ENCODE data around the gene NOVA2. TPM values are rescaled to one million over a fixed set of nuclear protein-coding genes. Genes with fewer than 3 reads are reported as not detected.

Gene NOVA2
- total and polyA plus RNA-seq, 5 donors = 3.3 to 5.4 (median 3.9) TPM

DNA sequence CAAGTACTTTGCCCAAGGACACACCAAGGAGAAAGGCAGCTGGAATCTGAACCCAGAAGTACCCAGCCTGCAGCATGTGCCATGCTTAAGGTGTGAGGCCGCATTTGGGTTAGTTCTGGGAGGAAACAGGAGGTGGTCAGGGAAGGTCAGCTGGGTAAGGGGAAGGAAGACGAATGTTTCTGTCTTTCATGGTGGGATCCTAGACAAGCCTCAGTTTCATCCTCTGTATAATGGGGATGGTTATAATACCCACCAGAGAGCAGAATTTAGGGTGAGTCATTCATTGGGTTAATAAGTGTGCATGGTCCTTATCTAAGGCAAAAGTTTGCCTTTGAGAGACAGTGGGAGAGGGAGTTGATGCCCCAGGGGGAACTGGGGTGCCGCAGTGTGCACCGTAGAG is 25.2 kb upstream of the NOVA2 start:
- intact Hi-C loops (cut with DNase I) = loop anchor here in 1 of 4 donors (10.0 kb wide), 1 partner anchor 94 kb away; the partner anchor contains the start of gene MYPOP
- peaks cover 2% of the 10 kb centered on the region for H3K4me1 ChIP-seq (ENCODE audit: control insufficient read depth, insufficient read depth, low read length)
- WGBS = 88% methylated on average over 4 of the region's 4 CpGs
- ATAC-seq = no peak
- no peak overlapping the region for H3K27ac ChIP-seq (ENCODE audit: low read length)
- DNase-seq = no peak
- no peaks in the 10 kb centered on the region for H3K27me3 ChIP-seq (ENCODE audit: control insufficient read depth, insufficient read depth)
- no peaks in the 10 kb centered on the region for H3K9me3 ChIP-seq (ENCODE audit: control insufficient read depth, low read length)
- H3K4me3 ChIP-seq (ENCODE audit: low read length) = no peak overlapping the region

DNA sequence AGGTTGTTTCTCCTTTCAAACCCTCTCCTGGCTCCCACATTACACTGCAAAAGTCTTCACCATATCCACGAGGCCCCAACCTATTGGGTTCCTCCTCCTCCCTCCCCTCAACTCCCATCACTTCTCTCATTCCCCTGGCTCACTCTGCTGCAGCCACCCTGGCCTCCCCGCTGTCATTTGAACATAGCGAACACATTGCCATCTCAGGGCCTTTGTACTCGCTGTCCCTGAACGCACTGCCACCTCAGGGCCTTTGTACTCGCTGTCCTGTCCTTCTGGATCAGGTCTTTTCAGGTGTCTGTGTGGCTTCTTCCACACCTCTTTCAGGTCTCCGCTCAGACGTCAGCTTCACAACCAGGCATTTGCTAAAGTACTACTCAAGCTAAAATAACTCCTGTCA is 23.3 kb upstream of the NOVA2 start:
- no peaks in the 10 kb centered on the region for H3K27me3 ChIP-seq (ENCODE audit: control insufficient read depth, insufficient read depth)
- H3K4me3 ChIP-seq (ENCODE audit: low read length) = no peak overlapping the region
- no peaks in the 10 kb centered on the region for H3K9me3 ChIP-seq (ENCODE audit: control insufficient read depth, low read length)
- DNase-seq (no peak), ATAC-seq (no peak)
- H3K27ac ChIP-seq (ENCODE audit: low read length) = no peak overlapping the region
- intact Hi-C loops (cut with DNase I) = loop anchor here in 1 of 4 donors (10.0 kb wide), 1 partner anchor 92 kb away; the partner anchor contains the start of gene MYPOP
- WGBS = 83% methylated on average over 8 of the region's 8 CpGs
- H3K4me1 ChIP-seq (ENCODE audit: control insufficient read depth, insufficient read depth, low read length) = peaks cover 2% of the 10 kb centered on the region

- WGBS = 9% methylated on average over 13 of the region's 13 CpGs
- ATAC-seq (no peak), DNase-seq (no peak)
- intact Hi-C loops (cut with DNase I) = loop anchor here in 1 of 4 donors (10.0 kb wide), 1 partner anchor 91 kb away; the partner anchor contains the start of gene MYPOP
- H3K4me3 ChIP-seq (ENCODE audit: low read length) = peak overlapping the region; percentile 78
- no peaks in the 10 kb centered on the region for H3K27me3 ChIP-seq (ENCODE audit: control insufficient read depth, insufficient read depth)
- no peaks in the 10 kb centered on the region for H3K9me3 ChIP-seq (ENCODE audit: control insufficient read depth, low read length)
- H3K27ac ChIP-seq (ENCODE audit: low read length) = peak overlapping the region; percentile 69
- peaks cover 2% of the 10 kb centered on the region for H3K4me1 ChIP-seq (ENCODE audit: control insufficient read depth, insufficient read depth, low read length)
These were observed 22.2 kb upstream of the NOVA2 start for GRCh38 chr19:45995715-45996385.

- ATAC-seq (peak; percentile 99), DNase-seq (peak; percentile 93 to 96 (median 96))
- H3K27me3 ChIP-seq (ENCODE audit: control insufficient read depth, insufficient read depth) = no peaks in the 10 kb centered on the region
- peak within 1 kb of the TSS; percentile 78 for H3K4me3 ChIP-seq (ENCODE audit: low read length)
- WGBS = under 1% methylated on average over 34 of the region's 34 CpGs
- intact Hi-C loops (cut with DNase I) = loop anchor here in 1 of 4 donors (10.0 kb wide), 1 partner anchor 90 kb away; the partner anchor contains the start of gene MYPOP
- H3K27ac ChIP-seq (ENCODE audit: low read length) = peak within 1 kb of the TSS; percentile 69
- no peaks in the 10 kb centered on the region for H3K9me3 ChIP-seq (ENCODE audit: control insufficient read depth, low read length)
- H3K4me1 ChIP-seq (ENCODE audit: control insufficient read depth, insufficient read depth, low read length) = no peaks in the 10 kb centered on the region
These were observed 21.5 kb upstream of the NOVA2 start, which contains the start of gene CCDC61 for GRCh38 chr19:45994998-45995714. Gene CCDC61, plus strand, starts transcription at chr19:45995467. Its CDS starts 7,552 bp downstream, at chr19:46003019.

- ATAC-seq (peak in 1 of 2 donors; percentile 1), DNase-seq (no peak)
- H3K9me3 ChIP-seq (ENCODE audit: control insufficient read depth, low read length) = no peaks in the 10 kb centered on the region
- H3K27me3 ChIP-seq (ENCODE audit: control insufficient read depth, insufficient read depth) = no peaks in the 10 kb centered on the region
- no peak overlapping the region for H3K27ac ChIP-seq (ENCODE audit: low read length)
- H3K4me1 ChIP-seq (ENCODE audit: control insufficient read depth, insufficient read depth, low read length) = no peaks in the 10 kb centered on the region
- peak overlapping the region; percentile 72 for H3K4me3 ChIP-seq (ENCODE audit: low read length)
- WGBS = 10% methylated on average over 8 of the region's 8 CpGs
- intact Hi-C loops (cut with DNase I) = loop anchor here in 1 of 4 donors (10.0 kb wide), 1 partner anchor 90 kb away; the partner anchor contains the start of gene MYPOP
These were observed 20.9 kb upstream of the NOVA2 start for GRCh38 chr19:45994456-45994997.

GRCh38 chr19:45990113-45990728 is 16.6 kb upstream of the NOVA2 start:
- Histone ChIP-seq H3K9me3 (ENCODE audit: control insufficient read depth, low read length) (no peaks in the 10 kb centered on the region), H3K27ac (ENCODE audit: low read length) (no peak overlapping the region), H3K4me1 (ENCODE audit: control insufficient read depth, insufficient read depth, low read length) (no peaks in the 10 kb centered on the region), H3K27me3 (ENCODE audit: control insufficient read depth, insufficient read depth) (no peaks in the 10 kb centered on the region), H3K4me3 (ENCODE audit: low read length) (no peak overlapping the region)
- 80% methylated on average over 12 of the region's 12 CpGs for WGBS
- intact Hi-C loops (cut with DNase I) = loop anchor here in 1 of 4 donors (10.0 kb wide), 1 partner anchor 85 kb away; the partner anchor contains the start of gene MYPOP
- no peak for ATAC-seq
- DNase-seq = no peak

DNA sequence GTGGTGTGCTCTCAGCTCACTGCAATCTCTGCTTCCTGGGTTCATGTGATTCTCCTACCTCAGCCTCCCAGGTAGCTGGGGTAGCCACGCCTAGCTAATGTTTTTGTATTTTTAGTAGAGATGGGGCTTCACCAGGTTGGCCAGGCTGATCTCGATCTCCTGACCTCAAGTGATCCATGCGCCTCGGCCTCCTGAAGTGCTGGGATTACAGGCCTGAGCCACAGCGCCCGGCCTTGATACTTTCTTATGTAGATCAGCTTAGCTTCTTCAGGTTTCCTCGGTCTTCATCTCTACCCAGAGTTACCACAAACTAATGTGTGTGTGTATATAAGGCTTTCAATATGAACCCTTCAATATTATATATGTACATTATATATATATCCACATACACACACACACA is 11.7 kb upstream of the NOVA2 start:
- intact Hi-C loops (cut with DNase I) = no loop called here
- DNase-seq = no peak
- no peak overlapping the region for H3K4me3 ChIP-seq (ENCODE audit: low read length)
- no peaks in the 10 kb centered on the region for H3K9me3 ChIP-seq (ENCODE audit: control insufficient read depth, low read length)
- no peak for ATAC-seq
- no peak overlapping the region for H3K27ac ChIP-seq (ENCODE audit: low read length)
- WGBS = 78% methylated on average over 7 of the region's 7 CpGs
- no peaks in the 10 kb centered on the region for H3K4me1 ChIP-seq (ENCODE audit: control insufficient read depth, insufficient read depth, low read length)
- H3K27me3 ChIP-seq (ENCODE audit: control insufficient read depth, insufficient read depth) = no peaks in the 10 kb centered on the region

- Histone ChIP-seq H3K4me3 (ENCODE audit: low read length) (no peak overlapping the region), H3K4me1 (ENCODE audit: control insufficient read depth, insufficient read depth, low read length) (no peaks in the 10 kb centered on the region), H3K27ac (ENCODE audit: low read length) (no peak overlapping the region), H3K9me3 (ENCODE audit: control insufficient read depth, low read length) (no peaks in the 10 kb centered on the region), H3K27me3 (ENCODE audit: control insufficient read depth, insufficient read depth) (no peaks in the 10 kb centered on the region)
- intact Hi-C loops (cut with DNase I) = no loop called here
- ATAC-seq = no peak
- no peak for DNase-seq
- WGBS = 40% methylated on average over 2 of the region's 2 CpGs
These were observed 7.7 kb upstream of the NOVA2 start for GRCh38 chr19:45981350-45981749.

DNA sequence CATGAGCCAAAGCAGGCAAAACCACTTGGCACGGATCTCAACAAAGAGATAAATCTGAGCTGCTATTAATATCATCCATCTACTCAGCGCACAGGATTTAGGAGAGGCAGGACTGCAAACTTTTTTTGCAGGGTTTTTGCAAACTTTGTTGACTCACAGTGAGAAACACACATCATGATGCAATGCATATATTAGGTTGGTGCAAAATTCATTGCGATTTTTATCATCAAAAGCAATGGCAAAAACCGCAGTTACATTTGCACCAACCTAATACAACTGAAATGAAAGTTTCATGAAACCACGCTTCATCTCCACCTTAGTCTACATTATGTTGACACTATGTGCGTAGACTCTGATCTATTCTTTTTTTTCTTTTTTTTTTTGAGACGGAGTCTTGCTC is 4.5 kb upstream of the NOVA2 start:
- H3K4me1 ChIP-seq (ENCODE audit: control insufficient read depth, insufficient read depth, low read length) = no peaks in the 10 kb centered on the region
- DNase-seq (no peak), ATAC-seq (no peak)
- H3K27me3 ChIP-seq (ENCODE audit: control insufficient read depth, insufficient read depth) = no peaks in the 10 kb centered on the region
- H3K27ac ChIP-seq (ENCODE audit: low read length) = no peak overlapping the region
- intact Hi-C loops (cut with DNase I) = no loop called here
- WGBS = 74% methylated on average over 7 of the region's 7 CpGs
- no peak overlapping the region for H3K4me3 ChIP-seq (ENCODE audit: low read length)
- no peaks in the 10 kb centered on the region for H3K9me3 ChIP-seq (ENCODE audit: control insufficient read depth, low read length)

DNA sequence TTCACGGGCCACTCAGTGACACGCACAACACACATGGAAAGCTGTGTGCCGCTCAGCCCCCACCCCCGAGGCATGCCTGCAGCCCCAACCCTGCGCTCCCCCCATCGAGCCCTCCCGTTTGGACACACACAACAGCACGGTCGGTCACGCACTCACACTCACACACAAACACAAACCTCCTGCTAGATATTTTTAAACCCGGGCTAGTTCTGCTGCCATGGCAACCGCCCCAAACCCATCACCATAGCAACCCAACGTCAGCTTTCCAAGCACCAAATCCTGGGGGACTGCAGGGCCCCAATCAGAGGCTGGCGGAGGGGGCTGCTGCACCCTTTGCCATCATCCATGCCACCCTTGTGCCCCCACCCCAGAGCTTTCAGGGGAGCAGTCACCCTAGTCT is 2.5 kb upstream of the NOVA2 start:
- intact Hi-C loops (cut with DNase I) = no loop called here
- 41% methylated on average over 14 of the region's 14 CpGs for WGBS
- Histone ChIP-seq H3K27me3 (ENCODE audit: control insufficient read depth, insufficient read depth) (no peaks in the 10 kb centered on the region), H3K4me3 (ENCODE audit: low read length) (no peak overlapping the region), H3K9me3 (ENCODE audit: control insufficient read depth, low read length) (no peaks in the 10 kb centered on the region), H3K4me1 (ENCODE audit: control insufficient read depth, insufficient read depth, low read length) (no peaks in the 10 kb centered on the region), H3K27ac (ENCODE audit: low read length) (no peak overlapping the region)
- ATAC-seq (no peak), DNase-seq (no peak)
